Activated CD4-positive, alpha-beta T cell treated with anti-CD3 and anti-CD28 coated beads, Interleukin-2, amount 10 ng/mL, durations not matched to agents 24 days and 14 days (primary cell): ENCODE measurements around the gene FAM171A1. TPM values are rescaled to one million over a fixed set of nuclear protein-coding genes. Genes with fewer than 3 reads are reported as not detected.

Source experiments
- DNase-seq: peaks from one replicate; pipeline ENCODE4 v3.0.0; 2022
- H3K27ac Mint-ChIP-seq: one replicate; pipeline ENCODE4 v1.8.0; 2022; ENCODE audit warnings: mild to moderate bottlenecking, mixed read lengths
- H3K27me3 Mint-ChIP-seq: one replicate; pipeline ENCODE4 v1.8.0; 2022; ENCODE audit warnings: mixed read lengths
- H3K36me3 Mint-ChIP-seq: one replicate; pipeline ENCODE4 v1.8.0; 2022; ENCODE audit warnings: low read depth, mild to moderate bottlenecking, mixed read lengths
- H3K4me1 Mint-ChIP-seq: one replicate; pipeline ENCODE4 v1.8.0; 2021; ENCODE audit warnings: mixed read lengths
- H3K4me3 Mint-ChIP-seq: one replicate; pipeline ENCODE4 v1.8.0; 2022; ENCODE audit warnings: mild to moderate bottlenecking, moderate library complexity, mixed read lengths
- H3K9me3 Mint-ChIP-seq: one replicate; pipeline ENCODE4 v1.8.0; 2021; ENCODE audit warnings: mixed read lengths
- intact Hi-C: fragments of 100-400 bp; cut with micrococcal nuclease; formaldehyde crosslinking; loops from one replicate; pipeline ENCODE4 v1.15.1; 2023
- total RNA-seq: library from RNA; stranded (reverse); gene quantifications from 2 replicates; pipeline ENCODE4 v1.2.3, GENCODE V29; 2022

The FAM171A1 gene
- total RNA-seq, 1 donor from 2014 or later = 1.7 TPM

GRCh38 chr10:15367296-15368085, 3.6 kb downstream of the FAM171A1 start:
- intact Hi-C loops = no loop called here
- Mint-ChIP-seq H3K4me3 (no peak overlapping the region), H3K36me3 (no peaks in the 10 kb centered on the region), H3K4me1 (peaks cover 5% of the 10 kb centered on the region), H3K27ac (no peak overlapping the region), H3K27me3 (peaks cover 51% of the 10 kb centered on the region), H3K9me3 (no peaks in the 10 kb centered on the region)
- DNase-seq = no peak

GRCh38 chr10:15365692-15366091, 5.4 kb downstream of the FAM171A1 start:
- Mint-ChIP-seq H3K36me3 (no peaks in the 10 kb centered on the region), H3K4me1 (peaks cover 5% of the 10 kb centered on the region), H3K4me3 (no peak overlapping the region), H3K27ac (no peak overlapping the region), H3K9me3 (no peaks in the 10 kb centered on the region), H3K27me3 (peaks cover 51% of the 10 kb centered on the region)
- no peak for DNase-seq
- intact Hi-C loops = no loop called here

GRCh38 chr10:15364001-15364400, 7.1 kb downstream of the FAM171A1 start:
- Mint-ChIP-seq H3K4me1 (peaks cover 2% of the 10 kb centered on the region), H3K9me3 (no peaks in the 10 kb centered on the region), H3K27me3 (peaks cover 51% of the 10 kb centered on the region), H3K27ac (no peak overlapping the region), H3K36me3 (no peaks in the 10 kb centered on the region), H3K4me3 (no peak overlapping the region)
- intact Hi-C loops = no loop called here
- DNase-seq = no peak

- intact Hi-C loops = no loop called here
- Mint-ChIP-seq H3K4me3 (no peak overlapping the region), H3K9me3 (no peaks in the 10 kb centered on the region), H3K36me3 (no peaks in the 10 kb centered on the region), H3K4me1 (peaks cover 2% of the 10 kb centered on the region), H3K27me3 (peaks cover 45% of the 10 kb centered on the region), H3K27ac (no peak overlapping the region)
- no peak for DNase-seq
These were observed 8.1 kb downstream of the FAM171A1 start for GRCh38 chr10:15363031-15363430.

GRCh38 chr10:15361131-15361530, 10.0 kb downstream of the FAM171A1 start:
- no peak overlapping the region for H3K27ac Mint-ChIP-seq
- peaks cover 37% of the 10 kb centered on the region for H3K27me3 Mint-ChIP-seq
- DNase-seq = no peak
- H3K4me1 Mint-ChIP-seq = peaks cover 2% of the 10 kb centered on the region
- no peaks in the 10 kb centered on the region for H3K9me3 Mint-ChIP-seq
- no peaks in the 10 kb centered on the region for H3K36me3 Mint-ChIP-seq
- intact Hi-C loops = no loop called here
- H3K4me3 Mint-ChIP-seq = no peak overlapping the region

- Mint-ChIP-seq H3K4me1 (peaks cover 2% of the 10 kb centered on the region), H3K27ac (no peak overlapping the region), H3K27me3 (peaks cover 35% of the 10 kb centered on the region), H3K36me3 (no peaks in the 10 kb centered on the region), H3K9me3 (no peaks in the 10 kb centered on the region), H3K4me3 (no peak overlapping the region)
- DNase-seq = no peak
- intact Hi-C loops = no loop called here
These were observed 10.5 kb downstream of the FAM171A1 start for GRCh38 chr10:15360566-15360965.

- no peaks in the 10 kb centered on the region for H3K9me3 Mint-ChIP-seq
- no peak overlapping the region for H3K4me3 Mint-ChIP-seq
- no peak overlapping the region for H3K27ac Mint-ChIP-seq
- intact Hi-C loops = no loop called here
- H3K4me1 Mint-ChIP-seq = no peaks in the 10 kb centered on the region
- no peak for DNase-seq
- H3K36me3 Mint-ChIP-seq = no peaks in the 10 kb centered on the region
- peaks cover 8% of the 10 kb centered on the region for H3K27me3 Mint-ChIP-seq
These were observed 17.5 kb downstream of the FAM171A1 start for GRCh38 chr10:15353471-15354017.

GRCh38 chr10:15352836-15353235, 18.3 kb downstream of the FAM171A1 start:
- intact Hi-C loops = no loop called here
- H3K27me3 Mint-ChIP-seq = peaks cover 8% of the 10 kb centered on the region
- DNase-seq = no peak
- no peak overlapping the region for H3K27ac Mint-ChIP-seq
- H3K4me1 Mint-ChIP-seq = no peaks in the 10 kb centered on the region
- H3K4me3 Mint-ChIP-seq = no peak overlapping the region
- no peaks in the 10 kb centered on the region for H3K36me3 Mint-ChIP-seq
- H3K9me3 Mint-ChIP-seq = no peaks in the 10 kb centered on the region

- H3K4me1 Mint-ChIP-seq = no peaks in the 10 kb centered on the region
- DNase-seq = no peak
- H3K9me3 Mint-ChIP-seq = no peaks in the 10 kb centered on the region
- H3K27ac Mint-ChIP-seq = no peak overlapping the region
- intact Hi-C loops = no loop called here
- H3K4me3 Mint-ChIP-seq = no peak overlapping the region
- H3K36me3 Mint-ChIP-seq = no peaks in the 10 kb centered on the region
- H3K27me3 Mint-ChIP-seq = peaks cover 7% of the 10 kb centered on the region
These were observed 18.9 kb downstream of the FAM171A1 start for GRCh38 chr10:15352201-15352600.

- Mint-ChIP-seq H3K36me3 (no peaks in the 10 kb centered on the region), H3K4me1 (no peaks in the 10 kb centered on the region), H3K9me3 (no peaks in the 10 kb centered on the region), H3K4me3 (no peak overlapping the region), H3K27ac (no peak overlapping the region), H3K27me3 (peaks cover 8% of the 10 kb centered on the region)
- intact Hi-C loops = no loop called here
- no peak for DNase-seq
These were observed 19.8 kb downstream of the FAM171A1 start for GRCh38 chr10:15351099-15351820.

GRCh38 chr10:15349112-15349511, 22.0 kb downstream of the FAM171A1 start:
- no peak for DNase-seq
- peaks cover 11% of the 10 kb centered on the region for H3K27me3 Mint-ChIP-seq
- intact Hi-C loops = no loop called here

GRCh38 chr10:15348579-15348978, 22.5 kb downstream of the FAM171A1 start:
- no peak overlapping the region for H3K4me3 Mint-ChIP-seq
- no peak overlapping the region for H3K27ac Mint-ChIP-seq
- no peaks in the 10 kb centered on the region for H3K9me3 Mint-ChIP-seq
- intact Hi-C loops = no loop called here
- no peak for DNase-seq
- no peaks in the 10 kb centered on the region for H3K36me3 Mint-ChIP-seq
- no peaks in the 10 kb centered on the region for H3K4me1 Mint-ChIP-seq
- peaks cover 11% of the 10 kb centered on the region for H3K27me3 Mint-ChIP-seq

More at GRCh38 chr10:15349112-15349511, 22.0 kb downstream of the FAM171A1 start:
- Mint-ChIP-seq H3K27ac (no peak overlapping the region), H3K4me3 (no peak overlapping the region), H3K36me3 (no peaks in the 10 kb centered on the region), H3K4me1 (no peaks in the 10 kb centered on the region), H3K9me3 (no peaks in the 10 kb centered on the region)

GRCh38 chr10:15347150-15347549, 23.9 kb downstream of the FAM171A1 start:
- Mint-ChIP-seq H3K27me3 (peaks cover 11% of the 10 kb centered on the region), H3K36me3 (no peaks in the 10 kb centered on the region), H3K27ac (no peak overlapping the region), H3K4me3 (no peak overlapping the region), H3K4me1 (no peaks in the 10 kb centered on the region), H3K9me3 (no peaks in the 10 kb centered on the region)
- intact Hi-C loops = no loop called here
- DNase-seq = no peak

GRCh38 chr10:15346440-15347141, 24.5 kb downstream of the FAM171A1 start:
- no peak overlapping the region for H3K4me3 Mint-ChIP-seq
- no peak overlapping the region for H3K27ac Mint-ChIP-seq
- DNase-seq = no peak
- no peaks in the 10 kb centered on the region for H3K4me1 Mint-ChIP-seq
- H3K36me3 Mint-ChIP-seq = no peaks in the 10 kb centered on the region
- intact Hi-C loops = no loop called here
- H3K27me3 Mint-ChIP-seq = peaks cover 12% of the 10 kb centered on the region
- no peaks in the 10 kb centered on the region for H3K9me3 Mint-ChIP-seq
